K562 (cell line): Measurements from ENCODE around the gene NUTM1. TPM values are rescaled to one million over a fixed set of nuclear protein-coding genes. Genes with fewer than 3 reads are reported as not detected.
A peak's percentile ranks its signal among the peaks of the same experiment; 100 is the strongest.

Experiments used
- AFF4 ChIP-seq: sonication (generic); formaldehyde crosslinking; IDR thresholded peaks from 2 replicates; pipeline ENCODE4 v1.8.0; 2023; ENCODE audit warnings: mild to moderate bottlenecking, missing genetic modification reagents
- ARID1B ChIP-seq: fragments of 450-650 bp; IDR thresholded peaks from 2 replicates; pipeline ENCODE4 v1.6.1; 2016; ENCODE audit warnings: antibody characterized with exemption, mild to moderate bottlenecking, inconsistent platforms
- ARID2 ChIP-seq: fragments of 450-650 bp; IDR thresholded peaks from 2 replicates; pipeline ENCODE4 v1.6.1; 2017; ENCODE audit warnings: antibody characterized with exemption, mild to moderate bottlenecking
- CHD2 ChIP-seq: IDR thresholded peaks from 2 replicates; pipeline ENCODE4 v1.6.1; 2011; ENCODE audit warnings: low read depth, low read length
- DIDO1 ChIP-seq: fragments of 450-650 bp; IDR thresholded peaks from 2 replicates; pipeline ENCODE4 v1.6.1; 2016; ENCODE audit warnings: low read depth, missing biosample characterization, missing genetic modification characterization
- E2F6 ChIP-seq, 2 experiments: IDR thresholded peaks; 2 replicates each; pipeline ENCODE4 v1.6.1; 2011; ENCODE audit warnings: borderline replicate concordance in 1 of 2, control low read depth in 1 of 2, low read depth in 1 of 2, low read length in 1 of 2, mild to moderate bottlenecking in 1 of 2, mixed read lengths in 1 of 2, moderate library complexity in 1 of 2; ENCODE audit not compliant: insufficient read depth in 1 of 2, insufficient read length in 1 of 2, poor library complexity in 1 of 2, severe bottlenecking in 1 of 2; ENCODE audit errors: extremely low read depth in 1 of 2
- ELF1 ChIP-seq: fragments of 200-800 bp; sonication (Bioruptor generic); IDR thresholded peaks from 2 replicates; pipeline ENCODE4 v1.6.1; 2016; ENCODE audit warnings: missing genetic modification characterization, missing compliant biosample characterization
- HCFC1 ChIP-seq: IDR thresholded peaks from 2 replicates; pipeline ENCODE4 v1.6.1; 2012; ENCODE audit warnings: low read depth, low read length, improper control_type of control experiment
- HEY1 ChIP-seq: fragments of 250-450 bp; sonication (Bioruptor Pico); IDR thresholded peaks from 2 replicates; pipeline ENCODE4 v1.5.0; 2020; ENCODE audit warnings: mild to moderate bottlenecking, moderate library complexity, borderline replicate concordance
- MIER1 ChIP-seq: fragments of 450-650 bp; IDR thresholded peaks from 2 replicates; pipeline ENCODE4 v1.6.1; 2016; ENCODE audit warnings: antibody characterized with exemption, mild to moderate bottlenecking, low read depth
- NONO ChIP-seq, 2 experiments: fragments of 200-400 bp in 1 of 2; fragments of 450-650 bp in 1 of 2; formaldehyde crosslinking in 1 of 2; IDR thresholded peaks; 2 replicates each; pipeline ENCODE4 v1.6.1; 2017; ENCODE audit warnings: low read depth in 2 of 2, mild to moderate bottlenecking in 2 of 2, moderate library complexity in 2 of 2, low read length in 1 of 2
- RBM39 ChIP-seq: fragments of 200-400 bp; formaldehyde crosslinking; optimal IDR thresholded peaks from 2 replicates; pipeline ENCODE3; 2018; ENCODE audit warnings: low read depth, low read length
- SUPT5H ChIP-seq: fragments of 450-650 bp; IDR thresholded peaks from 2 replicates; pipeline ENCODE4 v1.6.1; 2016
- TARDBP ChIP-seq: fragments of 450-650 bp; IDR thresholded peaks from 2 replicates; pipeline ENCODE4 v1.6.1; 2016
- TCF3 ChIP-seq: sonication (generic); formaldehyde crosslinking; IDR thresholded peaks from 2 replicates; pipeline ENCODE4 v1.4.0; 2020; ENCODE audit warnings: mild to moderate bottlenecking, missing genetic modification reagents
- TRIM28 ChIP-seq: fragments of 450-650 bp; IDR thresholded peaks from 2 replicates; pipeline ENCODE4 v1.6.1; 2017
- ZBTB34 ChIP-seq: fragments of 250-450 bp; sonication (Bioruptor Pico); IDR thresholded peaks from 2 replicates; pipeline ENCODE4 v1.8.0; 2021; ENCODE audit warnings: mild to moderate bottlenecking, moderate library complexity
- ZFX ChIP-seq: sonication (generic); formaldehyde crosslinking; IDR thresholded peaks from 2 replicates; pipeline ENCODE4 v1.8.0; 2022; ENCODE audit warnings: mild to moderate bottlenecking, missing genetic modification reagents, moderate library complexity
- ZNF24 ChIP-seq: fragments of 450-650 bp; IDR thresholded peaks from 2 replicates; pipeline ENCODE4 v1.6.1; 2016
- ZNF589 ChIP-seq: fragments of 200-800 bp; sonication (Bioruptor generic); IDR thresholded peaks from 2 replicates; pipeline ENCODE4 v1.6.1; 2016; ENCODE audit warnings: low read depth, missing genetic modification characterization, missing compliant biosample characterization
- polyA plus RNA-seq, 8 experiments: library from polyadenylated mRNA; depleted of rRNA in 4 of 8; stranded (reverse) in 5 of 8; unstranded in 3 of 8; fragments of >200 nt; fragmentation: Nextera tagmentation in 2 of 8; fragmentation: Illumina TruSeq in 1 of 8; extraction: Ambion mirVana in 2 of 8; extraction: Trizol in 1 of 8; gene quantifications; 2 replicates each; pipeline versions ENCODE4 v1.2.1 to v1.2.3, GENCODE V29; 2011 to 2014; ENCODE audit warnings: inconsistent platforms in 1 of 8, missing spikeins in 1 of 8
- total RNA-seq, 7 experiments: library from RNA; depleted of rRNA in 6 of 7; stranded (reverse); fragments of >200 nt in 6 of 7; fragmentation: Illumina TruSeq in 2 of 7; extraction: Trizol in 2 of 7; gene quantifications; 2 replicates each; pipeline versions ENCODE4 v1.2.1 to v1.2.3, GENCODE V29; 2011 to 2021; ENCODE audit warnings: low replicate concordance in 1 of 7

Gene NUTM1
- total and polyA plus RNA-seq, 9 of the 15 experiments (the other 6 are each of a cell fraction or from before 2014, with no cell fraction given): 0.01 to 0.05 (median 0.04) TPM; not detected in 4

- 0 out of 2 replicates have a peak, but pooled peaks have one; percentile 20 for TF ChIP-seq AFF4
- peak; percentile 57; the same call in 1 of the 2 replicates for TF ChIP-seq ZNF589 (CRISPR knock-in tag)
- no peak for TF ChIP-seq NONO (IDR thresholded peaks at IDR 0.05; ENCODE audit: low read depth in 2 of 2, low read length in 1 of 2)
- no peak for TF ChIP-seq TARDBP
- TF ChIP-seq MIER1: no peak
- TF ChIP-seq ZFX (CRISPR knock-in tag): peak; percentile 76
- TF ChIP-seq SUPT5H: peak; percentile 97
- peak; percentile 76 for TF ChIP-seq DIDO1 (tag)
- peak; percentile 47 for TF ChIP-seq RBM39
- TF ChIP-seq ARID1B: peak; percentile 48
- peak; percentile 23; the same call in 1 of the 2 replicates for TF ChIP-seq TRIM28
- TF ChIP-seq ELF1: peak; percentile 91
- TF ChIP-seq CHD2: no peak
- 0 out of 2 replicates have a peak, but pooled peaks have one; percentile 13 for TF ChIP-seq ZNF24
- TF ChIP-seq E2F6 (IDR thresholded peaks at IDR 0.05; ENCODE audit: borderline replicate concordance in 1 of 2, extremely low read depth in 1 of 2, insufficient read depth in 1 of 2, insufficient read length in 1 of 2, low read depth in 1 of 2, low read length in 1 of 2, poor library complexity in 1 of 2, severe bottlenecking in 1 of 2): peak; percentile 67 to 87
- TF ChIP-seq ARID2: 0 out of 2 replicates have a peak, but pooled peaks have one; percentile 43
- no peak for TF ChIP-seq ZBTB34 (CRISPR knock-in tag)
- no peak for TF ChIP-seq HEY1 (CRISPR knock-in tag)
- TF ChIP-seq TCF3 (CRISPR knock-in tag): peak; percentile 25; the same call in 1 of the 2 replicates
- peak; percentile 62 for TF ChIP-seq HCFC1
These were observed at the start of gene NUTM1, which contains the start of gene NOP10 (continued) for GRCh38 chr15:34342737-34343575.
